Activated CD8-positive, alpha-beta T cell treated with anti-CD3 and anti-CD28 coated beads, Interleukin-2, amount 10 ng/mL, durations not matched to agents 7 days and 5 days (primary cell): ENCODE results near the gene SCGB3A1. TPM values are rescaled to one million over a fixed set of nuclear protein-coding genes. Genes with fewer than 3 reads are reported as not detected.

ENCODE experiments used
- ATAC-seq: fragments of 150-1000 bp; cut with Tn5 transposase; one replicate; pipeline ENCODE4 v1.10.0; 2021; ENCODE audit warnings: moderate library complexity
- CTCF ChIA-PET: fragments of 350-600 bp; sonication (Branson Sonifier 250); formaldehyde crosslinking; loops from one replicate; lab custom pipeline; 2021; ENCODE audit warnings: antibody characterized with exemption; lab: Charles Lee
- POLR2A ChIA-PET: fragments of 350-600 bp; sonication (Branson Sonifier 250); formaldehyde crosslinking; loops from one replicate; lab custom pipeline; 2021; ENCODE audit warnings: antibody characterized with exemption; lab: Charles Lee
- DNase-seq: peaks from one replicate; pipeline ENCODE4 v3.0.0-alpha.2; 2020
- H3K27ac Mint-ChIP-seq: one replicate; pipeline ENCODE4 v1.8.0; 2021; ENCODE audit warnings: mild to moderate bottlenecking, mixed read lengths
- H3K27me3 Mint-ChIP-seq: one replicate; pipeline ENCODE4 v1.8.0; 2021; ENCODE audit warnings: low read depth, mixed read lengths
- H3K36me3 Mint-ChIP-seq: one replicate; pipeline ENCODE4 v1.8.0; 2021; ENCODE audit warnings: low read depth, mixed read lengths
- H3K4me1 Mint-ChIP-seq: one replicate; pipeline ENCODE4 v1.8.0; 2021; ENCODE audit warnings: low read depth, mixed read lengths
- H3K4me3 Mint-ChIP-seq: one replicate; pipeline ENCODE4 v1.8.0; 2021; ENCODE audit warnings: mild to moderate bottlenecking, mixed read lengths
- H3K9me3 Mint-ChIP-seq: one replicate; pipeline ENCODE4 v1.8.0; 2022; ENCODE audit warnings: mixed read lengths; ENCODE audit not compliant: insufficient read depth
- total RNA-seq, 2 experiments: library from RNA; stranded (reverse); gene quantifications; one replicate each; pipeline ENCODE4 v1.2.3, GENCODE V29; 2021

The SCGB3A1 gene
- total RNA-seq, 2 experiments from 2014 or later, result not detected

GRCh38 chr5:180609817-180610550 lies 18.7 kb upstream of the SCGB3A1 start:
- Mint-ChIP-seq H3K27me3 (no peaks in the 10 kb centered on the region), H3K4me1 (peaks cover 2% of the 10 kb centered on the region), H3K27ac (no peak overlapping the region), H3K36me3 (no peaks in the 10 kb centered on the region), H3K9me3 (no peaks in the 10 kb centered on the region), H3K4me3 (no peak overlapping the region)
- ATAC-seq (no peak), DNase-seq (no peak)
- ChIA-PET CTCF (interaction anchor here (0.6 kb wide), 1 partner anchor 9 kb away, joined by 3 read pairs; no protein-coding TSS in a partner anchor), POLR2A (no interaction called here)

- Mint-ChIP-seq H3K27me3 (no peaks in the 10 kb centered on the region), H3K27ac (no peak overlapping the region), H3K9me3 (no peaks in the 10 kb centered on the region), H3K4me1 (peaks cover 2% of the 10 kb centered on the region), H3K4me3 (no peak overlapping the region), H3K36me3 (no peaks in the 10 kb centered on the region)
- DNase-seq (no peak), ATAC-seq (no peak)
- POLR2A ChIA-PET, result no interaction called here
- CTCF ChIA-PET, result interaction anchor here (0.6 kb wide), 1 partner anchor 10 kb away, joined by 3 read pairs; no protein-coding TSS in a partner anchor
Observed at GRCh38 chr5:180609386-180609785, 18.1 kb upstream of the SCGB3A1 start.

GRCh38 chr5:180608572-180609310 lies 17.4 kb upstream of the SCGB3A1 start:
- no peaks in the 10 kb centered on the region for H3K9me3 Mint-ChIP-seq
- no peak for DNase-seq
- H3K4me1 Mint-ChIP-seq, result peaks cover 2% of the 10 kb centered on the region
- H3K36me3 Mint-ChIP-seq, result no peaks in the 10 kb centered on the region
- ATAC-seq, result no peak
- ChIA-PET CTCF (interaction anchor here (1.3 kb wide), 1 partner anchor 110 kb away, joined by 3 read pairs; no protein-coding TSS in a partner anchor), POLR2A (no interaction called here)
- no peak overlapping the region for H3K27ac Mint-ChIP-seq
- no peak overlapping the region for H3K4me3 Mint-ChIP-seq
- H3K27me3 Mint-ChIP-seq, result no peaks in the 10 kb centered on the region

GRCh38 chr5:180607861-180608571 lies 16.7 kb upstream of the SCGB3A1 start:
- Mint-ChIP-seq H3K27me3 (no peaks in the 10 kb centered on the region), H3K36me3 (no peaks in the 10 kb centered on the region), H3K4me3 (no peak overlapping the region), H3K27ac (no peak overlapping the region), H3K9me3 (no peaks in the 10 kb centered on the region), H3K4me1 (peaks cover 2% of the 10 kb centered on the region)
- ChIA-PET POLR2A (no interaction called here), CTCF (interaction anchor here (1.3 kb wide), 1 partner anchor 110 kb away, joined by 3 read pairs; no protein-coding TSS in a partner anchor)
- ATAC-seq (no peak), DNase-seq (no peak)

GRCh38 chr5:180606215-180606785 lies 15.0 kb upstream of the SCGB3A1 start:
- DNase-seq, result no peak
- H3K27me3 Mint-ChIP-seq, result no peaks in the 10 kb centered on the region
- peaks cover 2% of the 10 kb centered on the region for H3K4me1 Mint-ChIP-seq
- no peak overlapping the region for H3K27ac Mint-ChIP-seq
- H3K36me3 Mint-ChIP-seq, result no peaks in the 10 kb centered on the region
- CTCF ChIA-PET, result interaction anchor here (0.8 to 1.8 kb wide), 13 partner anchors 13 to 313 kb away, joined by 3 to 8 read pairs (median 3); no protein-coding TSS in a partner anchor
- no peaks in the 10 kb centered on the region for H3K9me3 Mint-ChIP-seq
- POLR2A ChIA-PET, result no interaction called here
- no peak for ATAC-seq
- H3K4me3 Mint-ChIP-seq, result no peak overlapping the region

GRCh38 chr5:180605554-180606214 lies 14.4 kb upstream of the SCGB3A1 start:
- DNase-seq (peak; percentile 77), ATAC-seq (peak; percentile 66)
- ChIA-PET CTCF (interaction anchor here (0.9 to 1.8 kb wide), 12 partner anchors 13 to 312 kb away, joined by 3 to 8 read pairs (median 3); no protein-coding TSS in a partner anchor), POLR2A (no interaction called here)
- Mint-ChIP-seq H3K27me3 (no peaks in the 10 kb centered on the region), H3K27ac (no peak overlapping the region), H3K4me1 (peaks cover 2% of the 10 kb centered on the region), H3K9me3 (no peaks in the 10 kb centered on the region), H3K4me3 (no peak overlapping the region), H3K36me3 (no peaks in the 10 kb centered on the region)

- DNase-seq, result no peak
- ATAC-seq, result no peak
- no peak overlapping the region for H3K4me3 Mint-ChIP-seq
- ChIA-PET CTCF (no interaction called here), POLR2A (no interaction called here)
- no peaks in the 10 kb centered on the region for H3K9me3 Mint-ChIP-seq
- no peaks in the 10 kb centered on the region for H3K36me3 Mint-ChIP-seq
- no peak overlapping the region for H3K27ac Mint-ChIP-seq
- H3K27me3 Mint-ChIP-seq, result no peaks in the 10 kb centered on the region
- peaks cover 2% of the 10 kb centered on the region for H3K4me1 Mint-ChIP-seq
Observed at GRCh38 chr5:180604271-180604670, 13.0 kb upstream of the SCGB3A1 start.

- ATAC-seq (no peak), DNase-seq (no peak)
- H3K4me1 Mint-ChIP-seq, result peaks cover 2% of the 10 kb centered on the region
- CTCF ChIA-PET, result no interaction called here
- POLR2A ChIA-PET, result no interaction called here
- no peak overlapping the region for H3K27ac Mint-ChIP-seq
- no peaks in the 10 kb centered on the region for H3K27me3 Mint-ChIP-seq
- H3K4me3 Mint-ChIP-seq, result no peak overlapping the region
- H3K9me3 Mint-ChIP-seq, result no peaks in the 10 kb centered on the region
- no peaks in the 10 kb centered on the region for H3K36me3 Mint-ChIP-seq
Observed at GRCh38 chr5:180603076-180603594, 11.8 kb upstream of the SCGB3A1 start.

- Mint-ChIP-seq H3K27me3 (no peaks in the 10 kb centered on the region), H3K9me3 (no peaks in the 10 kb centered on the region), H3K36me3 (no peaks in the 10 kb centered on the region), H3K4me1 (peaks cover 2% of the 10 kb centered on the region), H3K4me3 (no peak overlapping the region), H3K27ac (no peak overlapping the region)
- ATAC-seq (no peak), DNase-seq (no peak)
- CTCF ChIA-PET, result interaction anchor here (1.2 kb wide), 1 partner anchor 46 kb away, joined by 3 read pairs; no protein-coding TSS in a partner anchor
- POLR2A ChIA-PET, result no interaction called here
Observed at GRCh38 chr5:180602481-180603075, 11.3 kb upstream of the SCGB3A1 start.

- ChIA-PET CTCF (interaction anchor here (1.2 kb wide), 1 partner anchor 47 kb away, joined by 3 read pairs; no protein-coding TSS in a partner anchor), POLR2A (no interaction called here)
- Mint-ChIP-seq H3K27ac (no peak overlapping the region), H3K36me3 (no peaks in the 10 kb centered on the region), H3K9me3 (no peaks in the 10 kb centered on the region), H3K27me3 (no peaks in the 10 kb centered on the region), H3K4me1 (peaks cover 2% of the 10 kb centered on the region), H3K4me3 (no peak overlapping the region)
- DNase-seq (no peak), ATAC-seq (no peak)
Observed at GRCh38 chr5:180601591-180602480, 10.5 kb upstream of the SCGB3A1 start.
